ENCODE data around the gene PLAAT2.

- no peak for TF ChIP-seq POLR2A (IDR thresholded peaks at IDR 0.05; ENCODE audit: low read depth, low read length)
- no peak for TF ChIP-seq POLR2AphosphoS5 (IDR thresholded peaks at IDR 0.05; ENCODE audit: low read depth, low read length)
- no peak for TF ChIP-seq TAF1 (IDR thresholded peaks at IDR 0.05; ENCODE audit: borderline replicate concordance, low read depth, low read length)
Measured at GRCh38 chr11:63532799-63533475, 30.2 kb downstream of the PLAAT2 start.

All from GM12892 (cell line).